HG03039 (cell line): Measurements from ENCODE around the gene MED8.

ENCODE experiments used
- ATAC-seq: cut with Tn5 transposase; IDR thresholded peaks from one replicate; pipeline ENCODE4 v1.9.1; 2021; ENCODE audit warnings: mild to moderate bottlenecking, moderate library complexity; ENCODE audit not compliant: unreplicated experiment

The MED8 gene

DNA sequence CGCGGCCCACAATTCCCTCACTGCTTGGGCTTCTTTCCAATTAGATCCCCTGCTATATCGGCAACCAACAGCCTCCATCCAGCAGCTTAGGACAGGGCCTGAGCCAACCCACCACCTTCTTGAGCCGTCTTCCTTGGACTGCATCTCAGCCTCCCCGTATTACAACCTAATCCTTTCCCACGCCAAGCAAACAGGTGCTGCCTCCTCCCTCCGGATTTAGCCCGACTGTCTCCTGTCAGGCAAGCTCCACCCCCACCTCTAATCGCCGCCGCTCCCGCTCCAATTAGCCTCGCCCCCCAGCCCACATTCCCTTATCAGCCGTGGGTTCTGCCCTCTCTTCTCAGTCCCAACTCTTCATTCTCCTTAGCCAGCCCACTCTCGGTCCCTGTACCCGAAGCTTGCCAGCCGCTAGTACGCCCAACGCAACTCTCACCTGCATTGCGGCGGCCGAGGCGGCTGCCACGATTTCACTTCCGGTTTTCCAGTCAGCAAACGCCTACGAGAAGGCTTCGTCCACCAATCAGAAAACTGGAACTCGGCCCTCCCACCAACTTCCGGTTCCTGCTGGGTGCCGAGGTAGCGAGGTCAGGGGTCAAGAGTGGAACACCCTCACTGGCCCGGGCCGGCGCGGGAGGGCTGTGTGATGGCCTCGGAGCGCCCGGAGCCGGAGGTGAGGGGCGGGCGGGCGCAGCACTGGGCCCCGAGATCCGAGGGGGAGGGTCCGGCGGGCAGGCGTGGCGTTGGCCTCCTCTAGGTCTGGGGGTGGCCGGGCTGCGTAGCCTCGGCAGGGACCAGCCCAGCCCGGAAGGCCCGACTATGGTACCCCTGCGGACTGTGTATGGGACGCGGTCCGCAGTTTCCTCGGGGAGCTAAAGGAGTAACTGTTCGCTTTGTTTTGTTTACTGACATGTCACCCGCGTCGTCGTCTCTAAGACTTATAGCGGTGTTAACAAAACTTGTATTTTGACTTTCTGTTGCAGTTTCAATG lies at the start of gene MED8, which contains the start of gene SZT2:
TSS of gene MED8 (minus strand) at position 475 of the 988 bp plus-strand sequence. CDS start at position 439, 36 bp downstream.
TSS of gene SZT2 (plus strand) at position 574 of the 988 bp plus-strand sequence. CDS start at position 644, 70 bp downstream.
- peak; percentile 75 for ATAC-seq

DNA sequence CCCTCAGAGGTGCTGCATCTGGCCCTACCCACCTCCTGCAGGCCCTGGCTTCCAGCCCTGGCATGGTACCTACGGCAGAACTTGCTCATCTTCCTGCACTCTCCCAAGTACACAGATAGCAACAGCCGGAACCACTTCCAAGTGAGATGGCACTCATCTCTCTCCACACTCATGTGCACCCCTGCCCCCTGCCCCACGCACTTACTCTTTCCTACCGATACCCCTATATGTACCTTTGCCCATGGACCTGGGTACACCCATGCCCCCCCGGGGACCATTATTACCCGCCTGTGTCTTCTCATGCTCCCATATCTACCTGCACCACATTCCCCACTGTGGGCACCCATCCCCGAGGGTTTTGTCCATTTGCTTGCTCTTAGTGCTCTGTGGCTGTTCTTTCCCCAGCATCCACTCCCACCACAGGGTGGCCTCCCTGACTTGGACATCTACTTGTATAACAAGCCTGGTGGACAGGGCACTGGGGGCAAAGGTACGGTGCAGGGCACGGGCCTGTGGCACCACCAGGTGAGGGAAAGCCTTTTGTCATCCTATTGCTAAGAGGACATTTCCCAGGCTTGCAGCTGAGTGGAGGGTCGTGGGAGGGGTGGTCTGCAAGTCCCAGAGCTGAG lies 49.5 kb upstream of the MED8 start:
- no peak for ATAC-seq

DNA sequence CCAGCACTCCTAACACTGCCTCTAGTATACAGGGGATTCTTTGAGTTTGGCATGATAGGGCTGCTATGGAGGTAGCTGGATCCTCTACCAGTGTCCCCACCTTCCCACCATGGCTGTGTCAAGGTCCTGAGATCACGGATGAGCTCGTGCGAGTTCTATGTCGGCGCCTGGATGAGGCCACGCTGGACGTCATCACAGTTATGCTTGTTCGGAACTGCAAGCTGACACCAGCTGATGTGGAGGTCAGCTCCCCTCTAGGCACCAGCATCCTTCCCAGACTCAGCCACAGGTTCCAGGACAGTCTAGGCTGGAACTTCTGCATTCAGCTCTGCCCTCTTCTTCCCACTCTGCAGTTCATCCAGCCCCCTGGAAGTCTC lies 49.0 kb upstream of the MED8 start:
- no peak for ATAC-seq

- no peak for ATAC-seq
These were observed 48.4 kb upstream of the MED8 start for GRCh38 chr1:43438006-43438405.

DNA sequence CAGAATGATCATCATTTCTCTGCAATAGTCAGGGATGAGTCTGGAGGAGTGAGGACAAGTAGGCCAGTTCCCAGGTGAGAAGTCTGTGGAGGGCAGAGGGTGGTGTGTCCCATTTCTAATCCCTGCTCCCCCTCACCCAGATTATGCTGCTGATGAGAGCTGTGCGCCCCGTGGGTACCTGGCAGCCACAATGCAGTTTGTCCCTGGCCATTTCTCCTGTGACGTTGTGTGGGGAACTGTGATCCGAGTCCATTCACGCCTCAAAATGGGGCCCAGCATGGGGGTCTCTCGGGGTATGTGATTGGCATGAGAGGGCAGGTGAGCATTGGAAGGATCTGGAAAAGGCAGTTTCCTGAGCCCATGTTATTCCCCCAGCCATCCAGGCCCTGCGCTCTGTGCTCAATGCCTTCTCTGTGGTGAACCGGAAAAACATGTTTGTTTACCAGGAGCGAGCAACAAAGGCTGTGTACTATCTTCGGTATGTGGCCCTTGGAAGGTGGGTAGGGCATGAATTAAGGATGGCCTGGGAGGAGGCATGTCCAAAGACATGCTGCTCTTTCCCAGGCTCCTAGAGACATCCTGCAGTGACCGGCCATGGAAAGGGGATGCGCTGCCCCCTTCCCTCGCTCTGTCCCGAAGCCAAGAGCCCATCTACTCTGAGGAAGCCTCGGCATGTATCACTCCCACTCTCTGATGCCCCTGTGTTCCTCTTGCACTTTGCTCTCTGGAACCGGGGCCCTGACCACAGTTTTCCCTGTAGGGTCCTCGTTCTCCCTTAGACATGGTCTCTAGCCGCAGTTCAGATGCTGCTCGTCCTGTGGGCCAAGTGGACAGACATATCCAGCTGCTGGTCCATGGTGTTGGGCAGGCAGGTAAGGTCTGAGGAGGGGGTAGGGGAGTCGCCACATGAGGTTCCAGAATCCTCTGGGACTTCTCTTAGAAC lies 47.7 kb upstream of the MED8 start:
- no peak for ATAC-seq

DNA sequence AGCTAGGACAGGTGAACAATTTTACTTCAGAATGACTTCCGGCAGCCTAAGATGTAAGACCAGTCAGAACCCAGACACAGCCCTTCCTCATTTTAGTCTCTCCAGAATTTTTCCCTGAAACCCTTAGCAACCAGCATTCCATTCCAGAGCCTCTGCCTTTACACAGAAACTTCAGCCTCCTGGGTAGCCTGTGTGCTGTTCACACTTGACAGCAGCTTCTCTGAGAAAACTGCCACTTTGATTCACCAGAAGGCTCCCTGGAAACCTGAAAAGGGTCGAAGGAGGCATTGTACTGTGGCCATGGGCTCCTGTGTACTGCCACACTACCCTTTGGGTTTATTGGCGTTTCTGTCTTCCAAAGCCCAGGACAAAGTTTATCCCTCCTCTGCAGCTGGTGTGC lies 46.8 kb upstream of the MED8 start:
- ATAC-seq = no peak

DNA sequence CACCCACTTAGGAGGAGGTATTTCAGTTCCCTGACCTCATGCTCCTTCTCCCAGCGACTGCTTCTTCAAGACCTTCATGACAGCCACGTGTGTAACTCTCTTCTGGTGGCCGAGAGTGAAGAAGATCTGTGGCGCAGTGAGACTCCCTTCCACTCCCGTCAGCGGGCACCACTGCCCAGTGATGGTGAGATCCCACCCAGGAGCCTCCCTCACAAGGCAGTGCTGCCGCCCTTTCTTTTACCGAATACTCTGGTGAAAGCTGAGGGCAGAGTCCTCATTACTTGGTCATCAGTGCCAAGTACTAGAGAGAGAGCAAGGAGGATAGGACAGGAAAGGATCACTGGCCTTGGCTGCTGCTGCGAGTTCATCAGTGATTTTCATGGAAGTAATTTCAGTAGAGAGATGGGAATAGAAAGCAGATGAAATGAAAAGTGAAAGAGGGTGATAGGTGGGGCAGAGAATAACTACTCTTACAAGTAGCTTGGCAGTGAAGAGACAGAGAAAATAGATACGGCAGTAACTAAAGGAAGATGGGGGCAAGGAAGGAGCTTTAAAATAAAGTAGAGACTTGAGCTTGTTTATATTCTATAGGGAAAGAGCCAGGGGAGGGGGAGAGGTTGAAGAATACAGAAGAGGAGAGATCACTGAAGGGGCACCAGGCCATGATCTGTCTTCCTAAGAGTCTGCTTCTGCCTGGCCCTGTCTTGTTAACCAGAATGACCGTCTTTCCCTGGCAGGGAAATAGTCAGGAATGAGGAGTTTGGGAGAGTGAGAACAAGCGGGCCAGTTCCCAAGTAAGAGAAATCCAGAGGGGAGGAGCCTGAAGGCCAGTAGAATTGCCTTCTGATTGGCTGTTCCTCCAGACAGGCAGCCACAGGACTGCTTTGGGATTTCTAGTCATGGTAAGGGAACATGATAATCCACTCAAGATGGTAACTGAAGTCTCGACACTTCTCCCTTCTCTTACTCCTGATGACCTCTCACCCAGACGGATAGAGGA lies 45.8 kb upstream of the MED8 start:
- ATAC-seq = no peak

DNA sequence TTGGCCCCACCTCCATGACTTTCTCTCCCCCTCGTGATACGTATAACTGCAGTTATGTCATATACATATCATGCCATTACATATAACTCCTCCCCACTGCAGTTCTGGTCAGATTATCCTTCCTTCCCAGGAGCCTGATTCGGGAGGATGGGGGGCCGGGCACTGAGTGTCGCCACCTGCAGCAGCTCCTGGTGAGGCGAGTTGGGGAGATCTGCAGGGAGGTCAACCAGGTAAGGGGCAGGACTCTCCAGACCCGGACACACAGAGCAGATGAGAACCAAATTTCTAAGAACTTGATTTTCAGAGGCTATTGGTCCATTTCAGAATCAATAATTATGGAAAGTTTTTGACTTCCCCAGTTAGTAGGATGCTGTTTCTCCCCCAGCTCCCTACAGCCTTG lies 44.7 kb upstream of the MED8 start:
- no peak for ATAC-seq

GRCh38 chr1:43432907-43433306 lies 43.3 kb upstream of the MED8 start:
- no peak for ATAC-seq

DNA sequence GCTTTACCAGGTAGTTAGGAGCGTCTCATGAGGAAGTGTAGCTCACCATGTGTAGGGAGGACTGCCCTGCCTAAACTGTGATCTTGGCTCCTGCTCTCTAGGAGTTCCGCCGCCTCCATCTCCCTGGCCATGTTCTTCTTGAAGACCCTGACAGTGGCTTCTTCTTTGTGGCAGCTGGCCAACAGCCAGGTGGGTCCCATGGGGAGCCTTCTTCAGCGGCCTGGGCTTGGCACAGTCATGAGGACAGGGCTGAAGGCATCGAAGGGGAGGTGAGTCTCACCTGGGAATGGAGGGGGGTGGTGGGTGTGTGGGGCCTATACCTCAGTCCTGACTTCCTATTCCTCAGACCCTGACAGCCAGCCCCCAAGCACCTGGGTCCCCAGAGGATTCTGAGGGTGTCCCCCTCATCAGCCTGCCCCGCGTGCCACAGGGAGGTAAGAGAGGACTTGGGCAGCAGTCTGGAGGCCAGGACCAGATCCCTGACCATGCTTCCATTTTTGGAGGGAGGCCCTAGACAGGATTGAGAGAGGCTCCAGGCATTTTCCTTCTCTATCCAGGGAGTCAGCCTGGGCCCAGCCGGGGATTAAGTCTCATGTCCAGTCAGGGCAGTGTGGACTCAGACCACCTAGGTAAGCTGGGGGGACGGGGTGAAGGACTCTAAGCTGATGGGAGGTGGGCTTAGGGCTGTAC lies 42.7 kb upstream of the MED8 start:
- ATAC-seq = no peak

DNA sequence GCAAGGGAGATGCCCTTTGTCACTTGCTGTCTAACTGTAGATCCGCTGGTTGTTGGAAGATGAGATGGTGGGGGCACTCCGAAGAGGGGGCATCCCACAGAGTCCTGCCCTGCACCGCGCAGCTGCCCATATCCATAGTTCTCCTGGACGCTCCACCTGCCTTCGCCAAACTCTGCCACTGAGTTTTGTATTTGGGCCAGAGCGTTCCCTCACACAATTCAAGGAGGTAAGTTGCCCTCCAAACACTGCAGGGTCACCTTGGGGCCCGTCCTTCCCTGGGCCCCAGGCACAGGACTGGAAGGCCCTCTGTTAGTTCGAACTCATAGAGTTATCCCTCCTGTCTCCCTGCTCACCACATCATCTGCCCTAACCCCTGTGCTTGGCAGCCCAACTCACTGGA lies 42.1 kb upstream of the MED8 start:
- ATAC-seq = no peak

- ATAC-seq = no peak
These were observed 41.2 kb upstream of the MED8 start for GRCh38 chr1:43430831-43431230.

GRCh38 chr1:43427941-43428340 lies 38.3 kb upstream of the MED8 start:
- no peak for ATAC-seq

DNA sequence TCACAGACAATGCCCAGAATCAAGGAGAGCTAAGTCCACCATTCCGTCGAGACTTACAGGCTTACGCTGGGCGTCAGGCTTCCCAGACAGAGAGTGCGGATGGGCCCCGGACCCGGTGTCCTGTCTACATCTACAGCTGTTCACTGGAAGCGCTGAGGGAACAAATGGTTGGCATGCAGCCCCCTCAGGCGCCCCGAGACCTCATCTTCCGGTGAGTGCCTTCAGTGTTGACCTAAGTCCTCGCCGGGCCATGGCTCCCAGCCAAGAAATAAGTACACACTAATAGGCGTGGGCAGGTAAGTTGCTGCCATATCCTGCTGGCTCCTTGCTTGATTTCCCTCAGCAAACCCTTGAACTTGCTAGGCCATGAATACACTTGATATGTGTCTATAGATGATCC lies 37.9 kb upstream of the MED8 start:
- no peak for ATAC-seq

- no peak for ATAC-seq
These were observed 36.6 kb upstream of the MED8 start for GRCh38 chr1:43426221-43426620.

DNA sequence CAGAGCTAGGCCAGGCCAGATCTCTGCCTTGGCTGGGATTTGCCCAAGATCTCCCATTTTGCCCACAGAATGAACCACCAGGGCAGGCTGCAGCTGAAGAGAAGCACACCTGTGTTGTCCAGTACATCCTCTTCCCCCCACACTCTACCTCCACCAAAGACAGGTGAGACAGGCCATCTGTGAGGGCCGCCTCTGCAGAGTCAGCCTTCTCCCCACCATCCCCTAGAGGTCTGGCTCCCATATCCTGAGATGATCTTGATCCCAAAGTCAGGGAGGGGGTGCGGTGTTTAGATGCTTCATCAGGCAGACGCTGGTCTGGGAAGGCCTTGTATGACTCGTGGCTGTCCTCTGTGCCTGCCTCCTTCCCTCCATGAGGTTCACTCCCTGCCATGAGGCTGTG lies 35.4 kb upstream of the MED8 start:
- no peak for ATAC-seq

GRCh38 chr1:43423672-43424550 lies 34.3 kb upstream of the MED8 start:
- ATAC-seq = no peak

GRCh38 chr1:43422995-43423671 lies 33.5 kb upstream of the MED8 start:
- no peak for ATAC-seq
